A673 (cell line): ENCODE results near the gene EXOC4. TPM values are rescaled to one million over a fixed set of nuclear protein-coding genes. Genes with fewer than 3 reads are reported as not detected.

ENCODE experiments used
- BruUV-seq: library from RNA; stranded (reverse); fragments of 400-500 nt; replicated peaks from 2 replicates; lab custom pipeline; 2021; lab: Mats Ljungman, UMichigan
- CTCF ChIA-PET: fragments of 300-600 bp; sonication (Branson Sonifier 250); formaldehyde crosslinking; loops from one replicate; lab custom pipeline; 2022; ENCODE audit warnings: antibody characterized with exemption; lab: Charles Lee
- POLR2A ChIA-PET: fragments of 300-600 bp; sonication (Branson Sonifier 250); formaldehyde crosslinking; loops from one replicate; lab custom pipeline; 2022; ENCODE audit warnings: antibody characterized with exemption; ENCODE audit not compliant: low non-redundant PET; lab: Charles Lee
- DNase-seq: peaks from one replicate; pipeline ENCODE4 v3.0.0-alpha.2; 2015; ENCODE audit warnings: low spot score
- H3K27ac ChIP-seq: fragments of 200-600 bp; sonication (generic); 2 replicates; pipeline ENCODE4 v1.5.1; 2016; ENCODE audit warnings: mixed run types, low read depth, mild to moderate bottlenecking, mixed read lengths, antibody characterized with exemption, low read length; ENCODE audit not compliant: poor library complexity, severe bottlenecking
- H3K27me3 ChIP-seq: fragments of 200-600 bp; sonication (generic); replicated peaks from 2 replicates; pipeline ENCODE4 v1.6.1; 2017; ENCODE audit warnings: mixed run types, low read depth, mild to moderate bottlenecking, mixed read lengths, antibody characterized with exemption, low read length; ENCODE audit not compliant: insufficient read depth, poor library complexity
- H3K36me3 ChIP-seq: fragments of 200-600 bp; sonication (generic); 2 replicates; pipeline ENCODE4 v1.6.1; 2016; ENCODE audit warnings: mixed run types, mild to moderate bottlenecking, mixed read lengths, antibody characterized with exemption, low read length; ENCODE audit not compliant: insufficient read depth, poor library complexity, severe bottlenecking
- H3K4me1 ChIP-seq: fragments of 200-600 bp; sonication (generic); 2 replicates; pipeline ENCODE4 v1.6.1; 2017; ENCODE audit warnings: mixed run types, mild to moderate bottlenecking, mixed read lengths, antibody characterized with exemption, low read length; ENCODE audit not compliant: insufficient read depth, poor library complexity, severe bottlenecking
- H3K4me3 ChIP-seq: fragments of 200-600 bp; sonication (generic); 2 replicates; pipeline ENCODE4 v1.5.1; 2016; ENCODE audit warnings: low read depth, mixed run types, mild to moderate bottlenecking, mixed read lengths, low read length; ENCODE audit not compliant: poor library complexity, severe bottlenecking
- H3K9me3 ChIP-seq: fragments of 200-600 bp; sonication (generic); 2 replicates; pipeline ENCODE4 v1.6.1; 2016; ENCODE audit warnings: mixed run types, low read depth, mild to moderate bottlenecking, mixed read lengths, antibody characterized with exemption, low read length; ENCODE audit not compliant: poor library complexity, severe bottlenecking
- CTCF ChIP-seq: fragments of 300-800, 200-600 bp; sonication (generic); conservative IDR thresholded peaks from 2 replicates; pipeline ENCODE4 v1.5.1; 2017; ENCODE audit warnings: low read depth, mild to moderate bottlenecking, antibody characterized with exemption, low read length, moderate library complexity, mixed read lengths
- EZH2 ChIP-seq: fragments of 200-600 bp; sonication (generic); IDR thresholded peaks from 2 replicates; pipeline ENCODE4 v1.6.1; 2017; ENCODE audit warnings: borderline replicate concordance, low read depth, mild to moderate bottlenecking, mixed read lengths, antibody characterized with exemption, low read length; ENCODE audit not compliant: poor library complexity, severe bottlenecking
- intact Hi-C: fragments of 100-400 bp; cut with micrococcal nuclease; formaldehyde crosslinking; loops from one replicate; pipeline ENCODE4 v1.10.0; 2022; ENCODE audit not compliant: unreplicated experiment
- total RNA-seq: library from RNA; stranded (reverse); gene quantifications from 2 replicates; pipeline ENCODE4 v1.2.3, GENCODE V29; 2021

The EXOC4 gene
- total RNA-seq, 1 experiment from 2014 or later = 66.1 TPM

DNA sequence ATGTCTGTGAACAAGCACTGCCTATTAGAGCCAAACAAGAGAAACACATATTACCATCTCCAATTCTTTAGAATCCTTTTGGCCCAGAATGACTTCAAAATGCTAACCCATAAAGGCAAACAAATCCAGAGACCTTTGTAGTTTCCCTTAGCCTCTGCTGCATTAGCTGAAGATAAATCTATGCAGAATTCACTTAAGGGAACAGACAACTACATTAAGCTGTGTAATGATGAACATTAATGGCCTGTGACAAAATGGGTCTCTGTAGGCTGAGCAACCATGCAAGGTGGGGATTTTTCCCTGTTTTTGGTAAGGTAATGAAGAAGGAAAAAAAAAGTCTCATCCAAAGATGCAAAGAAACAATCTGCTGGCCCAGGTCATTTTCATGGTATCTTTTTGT lies 411.6 kb downstream of the EXOC4 start:
- H3K4me3 ChIP-seq = no peak overlapping the region
- H3K36me3 ChIP-seq = no peaks in the 10 kb centered on the region
- CTCF ChIA-PET = no interaction called here
- H3K27ac ChIP-seq = no peak overlapping the region
- H3K9me3 ChIP-seq = no peaks in the 10 kb centered on the region
- H3K4me1 ChIP-seq = no peaks in the 10 kb centered on the region
- BruUV-seq = no TSS peak
- DNase-seq = no peak
- no peaks in the 10 kb centered on the region for H3K27me3 ChIP-seq
- TF ChIP-seq EZH2 = no peak
- no peak for TF ChIP-seq CTCF
- POLR2A ChIA-PET = no interaction called here
- intact Hi-C loops = no loop called here

- TF ChIP-seq CTCF (no peak), EZH2 (no peak)
- intact Hi-C loops = no loop called here
- H3K36me3 ChIP-seq = no peaks in the 10 kb centered on the region
- H3K27ac ChIP-seq = no peak overlapping the region
- DNase-seq = no peak
- no TSS peak for BruUV-seq
- POLR2A ChIA-PET = no interaction called here
- CTCF ChIA-PET = no interaction called here
- no peaks in the 10 kb centered on the region for H3K9me3 ChIP-seq
- no peak overlapping the region for H3K4me3 ChIP-seq
- no peaks in the 10 kb centered on the region for H3K27me3 ChIP-seq
- no peaks in the 10 kb centered on the region for H3K4me1 ChIP-seq
Observed at GRCh38 chr7:133668296-133669060, 415.6 kb downstream of the EXOC4 start.

DNA sequence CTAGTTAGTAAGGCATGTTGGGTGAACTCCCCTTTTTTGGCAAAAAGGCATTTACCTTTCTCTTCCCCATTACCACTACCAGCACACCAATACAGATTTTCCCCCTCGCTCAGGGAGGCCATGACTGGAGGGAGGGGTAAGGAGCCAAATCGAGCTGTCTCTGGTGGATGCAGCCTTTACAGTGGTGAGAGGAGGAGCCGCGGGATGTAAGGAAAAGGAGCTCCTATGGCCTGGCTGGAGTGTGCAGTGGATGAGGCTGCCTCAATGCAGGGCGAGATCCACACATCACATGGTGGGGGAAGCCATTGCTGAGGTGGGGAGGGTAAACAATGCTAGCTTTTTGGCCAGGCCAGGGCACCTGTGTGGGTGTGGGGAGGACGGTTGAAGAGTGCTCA lies 416.2 kb downstream of the EXOC4 start:
- Histone ChIP-seq H3K27me3 (no peaks in the 10 kb centered on the region), H3K4me3 (no peak overlapping the region), H3K27ac (no peak overlapping the region), H3K36me3 (no peaks in the 10 kb centered on the region), H3K9me3 (no peaks in the 10 kb centered on the region), H3K4me1 (no peaks in the 10 kb centered on the region)
- POLR2A ChIA-PET = no interaction called here
- TF ChIP-seq CTCF (no peak), EZH2 (no peak)
- BruUV-seq = no TSS peak
- intact Hi-C loops = no loop called here
- CTCF ChIA-PET = no interaction called here
- no peak for DNase-seq
